ENCODE results near the gene ZMYND15. TPM values are rescaled to one million over a fixed set of nuclear protein-coding genes. Genes with fewer than 3 reads are reported as not detected.

ZMYND15 gene
- total and polyA plus RNA-seq, 2 of the 13 experiments (the other 11 are each of a cell fraction or from before 2014, with no cell fraction given) = 0.24 to 2.7 TPM

- no peak for TF ChIP-seq HINFP (CRISPR knock-in tag; IDR thresholded peaks at IDR 0.05; ENCODE audit: low read depth)
- 0 out of 2 replicates have a peak, but pooled peaks have one; percentile 31 for TF ChIP-seq FOXP4 (CRISPR knock-in tag; IDR thresholded peaks at IDR 0.05)
- TF ChIP-seq ZNF10 (CRISPR knock-in tag; IDR thresholded peaks at IDR 0.05; ENCODE audit: borderline replicate concordance, low read depth) = no peak
- TF ChIP-seq HNF4A (CRISPR knock-in tag; IDR thresholded peaks at IDR 0.05) = peak; percentile 10; the same call in 1 of the 2 replicates
- TF ChIP-seq THAP8 (CRISPR knock-in tag; IDR thresholded peaks at IDR 0.05; ENCODE audit: borderline replicate concordance) = no peak
- no peak for TF ChIP-seq CCDC6 (CRISPR knock-in tag; IDR thresholded peaks at IDR 0.05)
- no peak for TF ChIP-seq TERF1 (CRISPR knock-in tag; IDR thresholded peaks at IDR 0.05)
- no peak for TF ChIP-seq BRCA1 (CRISPR knock-in tag; IDR thresholded peaks at IDR 0.05)
- TF ChIP-seq ZNF83 (CRISPR knock-in tag; IDR thresholded peaks at IDR 0.05; ENCODE audit: borderline replicate concordance) = no peak
- no peak for TF ChIP-seq ZNF891 (CRISPR knock-in tag; IDR thresholded peaks at IDR 0.05)
- TF ChIP-seq HMGXB3 (CRISPR knock-in tag; IDR thresholded peaks at IDR 0.05; ENCODE audit: borderline replicate concordance) = no peak
- TF ChIP-seq SOX6 (IDR thresholded peaks at IDR 0.05) = no peak
- peak; percentile 50; the same call in 1 of the 2 replicates for TF ChIP-seq SOX6 (CRISPR knock-in tag; IDR thresholded peaks at IDR 0.05)
- 0 out of 4 replicates have a peak, but pooled peaks of 1 of the 2 experiments have one; percentile 20 for TF ChIP-seq KLF16 (CRISPR knock-in tag; IDR thresholded peaks at IDR 0.05)
- TF ChIP-seq ZBTB14 (CRISPR knock-in tag; IDR thresholded peaks at IDR 0.05) = no peak
- TF ChIP-seq ADNP (CRISPR knock-in tag; IDR thresholded peaks at IDR 0.05) = peak; percentile 85
- no peak for TF ChIP-seq BRD4 (CRISPR knock-in tag; IDR thresholded peaks at IDR 0.05)
- TF ChIP-seq ZNF580 (CRISPR knock-in tag; IDR thresholded peaks at IDR 0.05; ENCODE audit: borderline replicate concordance, low read depth) = 0 out of 2 replicates have a peak, but pooled peaks have one; percentile 26
- no peak for TF ChIP-seq ZNF260 (CRISPR knock-in tag; IDR thresholded peaks at IDR 0.05; ENCODE audit: borderline replicate concordance, low read depth)
Measured at GRCh38 chr17:4751932-4752331, 12.3 kb downstream of the ZMYND15 start (continued).
